Activated CD4-positive, CD25-positive, alpha-beta regulatory T cell treated with anti-CD3 and anti-CD28 coated beads, Interleukin-2, amount 50 U/mL, for 24 hours (primary cell): Measurements from ENCODE around the gene CTSW.
"Not testable (repeated sequence)": the region's sequence is repeated elsewhere in the genome, so short reads cannot be mapped to it uniquely, and the experiment has no call there.

Experiments used
- ATAC-seq, 2 donors: fragments of 150-1000 bp; cut with Tn5 transposase; one replicate each; pipeline ENCODE4 v1.10.0; 2021; ENCODE audit warnings: mild to moderate bottlenecking in 1 of 2, moderate library complexity in 1 of 2

The CTSW gene, protein sequence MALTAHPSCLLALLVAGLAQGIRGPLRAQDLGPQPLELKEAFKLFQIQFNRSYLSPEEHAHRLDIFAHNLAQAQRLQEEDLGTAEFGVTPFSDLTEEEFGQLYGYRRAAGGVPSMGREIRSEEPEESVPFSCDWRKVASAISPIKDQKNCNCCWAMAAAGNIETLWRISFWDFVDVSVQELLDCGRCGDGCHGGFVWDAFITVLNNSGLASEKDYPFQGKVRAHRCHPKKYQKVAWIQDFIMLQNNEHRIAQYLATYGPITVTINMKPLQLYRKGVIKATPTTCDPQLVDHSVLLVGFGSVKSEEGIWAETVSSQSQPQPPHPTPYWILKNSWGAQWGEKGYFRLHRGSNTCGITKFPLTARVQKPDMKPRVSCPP

DNA sequence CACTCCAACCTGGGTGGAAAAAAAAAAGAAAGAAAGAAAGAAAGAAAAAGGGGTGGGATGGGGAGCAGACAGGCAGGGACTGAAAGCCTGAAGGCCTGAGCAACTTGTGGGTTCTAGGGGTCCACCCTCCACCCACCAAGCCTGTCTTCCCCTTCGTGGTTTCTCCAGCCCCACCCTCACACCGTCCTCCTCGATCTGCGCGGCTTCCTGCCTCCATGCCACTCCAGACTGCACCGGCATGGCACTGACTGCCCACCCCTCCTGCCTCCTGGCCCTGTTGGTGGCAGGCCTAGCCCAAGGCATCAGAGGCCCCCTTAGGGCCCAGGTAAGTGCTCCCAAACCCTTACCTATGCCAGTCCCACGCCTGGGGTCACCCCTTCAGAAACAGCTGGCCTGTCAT is at the start of gene CTSW:
Gene CTSW, plus strand, starts transcription at position 221 of the 400 bp plus-strand sequence. Its CDS starts 18 bp downstream, at position 239.
- peak; percentile 40 to 55 for ATAC-seq

DNA sequence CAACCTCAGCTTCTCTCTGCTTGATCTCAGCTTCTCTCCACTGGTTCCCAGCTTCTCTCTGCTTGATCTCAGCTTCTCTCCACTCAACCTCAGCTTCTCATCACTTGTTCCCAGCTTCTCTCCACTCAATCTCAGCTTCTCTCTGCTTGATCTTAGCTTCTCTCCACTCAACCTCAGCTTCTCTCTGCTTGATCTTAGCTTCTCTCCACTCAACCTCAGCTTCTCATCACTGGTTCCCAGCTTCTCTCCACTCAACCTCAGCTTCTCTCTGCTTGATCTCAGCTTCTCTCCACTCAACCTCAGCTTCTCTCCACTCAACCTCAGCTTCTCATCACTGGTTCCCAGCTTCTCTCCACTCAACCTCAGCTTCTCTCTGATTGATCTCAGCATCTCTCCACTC is 47.4 kb upstream of the CTSW start:
- not testable (repeated sequence) for ATAC-seq

GRCh38 chr11:65833297-65834030 is 46.2 kb upstream of the CTSW start, which contains the start of gene SNX32:
TSS of gene SNX32 (plus strand) at chr11:65833963. CDS start at chr11:65834066, 103 bp downstream.
- peak; percentile 99 to 100 for ATAC-seq

DNA sequence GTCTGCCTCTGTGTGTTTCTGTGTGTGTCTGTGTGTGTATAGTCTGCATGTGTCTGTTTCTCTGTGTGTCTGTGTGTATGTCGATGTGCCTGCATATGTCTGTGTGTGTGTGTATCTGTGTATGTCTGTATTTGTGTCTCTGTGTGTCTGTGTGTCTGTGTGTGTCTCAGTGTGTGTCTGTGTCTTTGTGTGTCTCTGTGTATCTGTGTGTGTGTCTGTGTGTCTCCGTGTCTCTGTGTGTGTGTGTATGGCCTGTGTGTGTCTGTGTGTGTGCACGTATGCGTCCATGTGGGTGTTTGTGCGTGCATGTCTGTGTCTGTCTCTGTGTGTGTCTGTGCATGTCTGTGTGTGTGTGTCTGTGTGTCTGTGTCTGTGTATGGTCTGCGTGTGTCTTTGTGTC is 45.4 kb upstream of the CTSW start:
- ATAC-seq: no peak

DNA sequence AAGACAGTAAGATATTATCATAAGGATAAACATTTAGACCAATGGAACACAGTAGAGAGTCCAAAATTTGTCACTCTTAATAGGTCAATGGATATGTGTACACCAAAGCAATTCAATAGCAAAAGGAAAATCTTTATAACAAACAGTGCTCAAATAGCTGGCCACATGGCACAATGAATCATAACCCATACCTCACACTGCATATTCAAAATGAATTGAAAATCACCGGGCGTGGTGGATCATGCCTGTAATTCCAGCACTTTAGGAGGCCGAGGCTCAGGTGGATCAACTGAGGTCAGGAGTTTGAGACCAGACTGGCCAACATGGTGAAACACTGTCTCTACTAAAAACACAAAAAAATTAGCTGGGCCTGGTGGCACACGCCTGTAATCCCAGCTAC is 37.5 kb upstream of the CTSW start:
- no peak for ATAC-seq

- ATAC-seq: no peak
Observed at GRCh38 chr11:65843811-65844210, 35.8 kb upstream of the CTSW start.

DNA sequence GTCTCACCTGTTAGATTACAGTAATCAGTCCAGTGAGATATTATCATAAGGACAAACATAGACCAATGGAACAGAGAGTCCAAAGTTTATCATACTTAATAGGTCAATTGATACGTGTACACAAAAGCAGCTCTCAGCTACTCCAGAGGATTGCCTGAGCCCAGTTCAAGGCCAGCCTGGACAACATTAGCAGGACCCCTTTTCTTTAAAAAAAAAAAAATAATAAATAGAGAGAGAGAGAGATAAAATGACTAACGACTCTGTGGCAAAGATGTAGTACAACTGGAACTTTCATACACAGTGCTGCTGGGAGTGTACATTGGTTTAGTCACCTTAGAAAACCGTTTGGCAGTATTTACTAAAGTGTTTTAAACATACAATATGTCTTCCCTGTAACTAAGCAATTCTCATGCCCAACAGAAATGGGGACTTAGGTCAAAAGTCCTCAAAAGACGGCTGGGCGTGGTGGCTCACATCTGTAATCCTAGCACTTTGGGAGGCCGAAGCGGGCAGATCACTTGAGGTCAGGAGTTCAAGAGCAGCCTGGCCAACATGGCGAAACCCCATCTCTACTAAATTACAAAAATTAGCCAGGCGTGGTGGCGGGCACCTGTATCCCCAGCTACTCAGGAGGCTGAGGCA is 35.3 kb upstream of the CTSW start:
- ATAC-seq: no peak

DNA sequence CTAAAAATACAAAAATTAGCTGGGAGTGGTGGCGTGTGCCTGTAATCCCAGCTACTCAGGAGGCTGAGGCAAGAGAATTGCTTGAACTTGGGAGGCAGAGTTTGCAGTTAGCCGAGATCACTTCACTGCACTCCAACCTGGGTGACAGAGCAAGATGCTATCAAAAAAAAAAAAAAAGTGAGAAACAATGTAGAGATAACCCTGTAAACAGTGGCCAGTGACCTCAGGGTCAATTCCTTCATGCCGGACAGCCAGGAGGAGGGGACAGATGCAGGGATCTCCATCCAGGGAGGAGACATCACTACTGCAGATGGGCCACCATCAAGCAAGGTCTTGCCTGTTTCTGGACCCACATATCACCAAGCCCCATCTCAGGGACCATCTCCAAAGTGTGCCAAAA is 31.9 kb upstream of the CTSW start:
- ATAC-seq: no peak

DNA sequence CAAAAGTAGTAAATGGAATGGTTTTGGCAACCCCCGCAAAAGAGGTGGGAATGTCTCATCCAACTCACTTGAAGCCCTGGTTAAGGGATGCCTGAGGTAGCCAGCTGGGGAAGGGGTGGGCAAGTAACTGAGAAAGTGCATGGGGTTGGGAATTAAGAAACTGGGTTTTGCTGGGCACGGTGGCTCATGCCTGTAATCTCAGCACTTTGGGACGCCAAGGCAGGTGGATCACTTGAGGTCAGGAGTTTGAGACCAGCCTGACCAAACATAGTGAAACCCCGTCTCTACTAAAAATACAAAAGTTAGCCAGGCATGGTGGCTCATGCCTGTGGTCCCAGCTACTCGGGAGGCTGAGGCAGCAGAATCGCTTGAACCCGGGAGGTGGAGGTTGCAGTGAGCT is 30.9 kb upstream of the CTSW start:
- ATAC-seq: not testable (repeated sequence)

GRCh38 chr11:65849366-65849765 is 30.3 kb upstream of the CTSW start:
- no peak for ATAC-seq

DNA sequence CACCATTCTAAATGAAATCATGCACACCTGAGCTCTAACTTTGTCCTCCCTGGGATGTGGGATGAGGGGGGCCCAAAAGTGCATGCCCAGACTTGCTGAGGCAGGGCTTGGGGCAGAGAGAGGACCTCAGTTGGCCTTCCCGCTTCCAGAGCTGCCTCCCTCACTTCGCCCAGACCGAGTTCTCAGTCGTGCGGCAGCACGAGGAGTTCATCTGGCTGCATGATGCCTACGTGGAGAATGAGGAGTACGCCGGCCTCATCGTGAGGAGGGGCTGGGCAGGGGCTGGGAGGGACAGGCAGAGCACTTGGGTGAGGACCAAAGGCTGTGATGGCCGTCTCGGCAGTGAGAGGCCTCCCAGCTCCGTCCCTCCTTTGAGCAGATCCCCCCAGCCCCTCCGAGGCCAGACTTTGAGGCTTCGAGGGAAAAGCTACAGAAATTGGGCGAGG is 29.8 kb upstream of the CTSW start:
- ATAC-seq: no peak

- no peak for ATAC-seq
Observed at GRCh38 chr11:65850217-65851082, 29.2 kb upstream of the CTSW start.

DNA sequence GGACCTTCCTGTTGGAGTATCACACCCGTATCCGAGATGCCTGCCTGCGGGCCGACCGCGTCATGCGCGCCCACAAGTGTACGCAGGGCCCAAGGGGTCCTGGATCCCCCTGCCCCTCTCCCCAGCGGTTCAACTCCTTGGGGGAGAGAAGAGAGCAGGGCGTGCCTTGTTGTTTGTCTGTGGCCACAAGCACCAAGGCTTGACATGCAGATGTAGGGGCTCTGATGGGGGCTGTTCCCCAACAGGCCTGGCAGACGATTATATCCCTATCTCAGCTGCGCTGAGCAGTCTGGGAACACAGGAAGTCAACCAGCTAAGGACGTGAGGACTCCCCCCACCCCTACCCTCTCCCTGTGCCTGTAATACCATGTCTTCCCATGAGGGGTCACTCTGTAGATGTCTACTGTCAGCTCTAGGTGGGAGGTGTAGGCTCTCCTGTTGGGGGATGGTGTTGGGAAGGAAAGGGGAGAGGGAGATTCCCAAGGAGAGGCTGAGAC is 28.5 kb upstream of the CTSW start:
- peak in 1 of 2 donors; percentile 25 for ATAC-seq

- no peak for ATAC-seq
Observed at GRCh38 chr11:65851811-65852507, 27.7 kb upstream of the CTSW start.

DNA sequence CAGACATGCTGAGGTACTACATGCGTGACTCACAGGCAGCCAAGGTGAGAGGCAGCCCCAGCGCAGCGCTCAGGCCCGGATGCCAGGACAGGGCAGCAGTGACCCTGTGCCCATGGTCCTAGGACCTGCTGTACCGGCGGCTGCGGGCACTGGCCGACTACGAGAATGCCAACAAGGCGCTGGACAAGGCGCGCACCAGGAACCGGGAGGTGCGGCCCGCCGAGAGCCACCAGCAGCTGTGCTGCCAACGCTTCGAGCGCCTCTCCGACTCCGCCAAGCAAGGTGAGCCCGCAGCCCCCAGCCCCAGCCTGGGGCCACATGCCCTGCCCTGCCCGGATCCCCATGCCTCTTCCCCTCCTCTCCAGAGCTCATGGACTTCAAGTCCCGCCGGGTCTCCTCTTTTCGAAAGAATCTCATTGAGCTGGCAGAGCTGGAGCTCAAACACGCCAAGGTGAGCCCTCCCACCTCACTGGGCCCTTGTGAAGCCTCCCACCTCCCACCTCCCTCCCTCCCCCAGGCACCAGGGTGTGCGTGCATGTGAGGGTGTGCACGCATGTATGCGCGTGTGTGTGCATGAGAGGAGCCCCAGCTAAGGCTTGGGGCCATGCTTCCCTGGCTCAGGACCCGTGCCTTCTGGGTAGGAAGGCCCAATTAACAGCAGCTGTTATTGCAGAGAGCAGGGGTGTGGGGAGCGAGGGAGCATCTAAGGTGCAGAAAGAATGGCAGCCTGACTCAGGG is 27.0 kb upstream of the CTSW start:
- ATAC-seq: no peak

- no peak for ATAC-seq
Observed at GRCh38 chr11:65853246-65853979, 26.2 kb upstream of the CTSW start.

- ATAC-seq: no peak
Observed at GRCh38 chr11:65854161-65854592, 25.5 kb upstream of the CTSW start.

DNA sequence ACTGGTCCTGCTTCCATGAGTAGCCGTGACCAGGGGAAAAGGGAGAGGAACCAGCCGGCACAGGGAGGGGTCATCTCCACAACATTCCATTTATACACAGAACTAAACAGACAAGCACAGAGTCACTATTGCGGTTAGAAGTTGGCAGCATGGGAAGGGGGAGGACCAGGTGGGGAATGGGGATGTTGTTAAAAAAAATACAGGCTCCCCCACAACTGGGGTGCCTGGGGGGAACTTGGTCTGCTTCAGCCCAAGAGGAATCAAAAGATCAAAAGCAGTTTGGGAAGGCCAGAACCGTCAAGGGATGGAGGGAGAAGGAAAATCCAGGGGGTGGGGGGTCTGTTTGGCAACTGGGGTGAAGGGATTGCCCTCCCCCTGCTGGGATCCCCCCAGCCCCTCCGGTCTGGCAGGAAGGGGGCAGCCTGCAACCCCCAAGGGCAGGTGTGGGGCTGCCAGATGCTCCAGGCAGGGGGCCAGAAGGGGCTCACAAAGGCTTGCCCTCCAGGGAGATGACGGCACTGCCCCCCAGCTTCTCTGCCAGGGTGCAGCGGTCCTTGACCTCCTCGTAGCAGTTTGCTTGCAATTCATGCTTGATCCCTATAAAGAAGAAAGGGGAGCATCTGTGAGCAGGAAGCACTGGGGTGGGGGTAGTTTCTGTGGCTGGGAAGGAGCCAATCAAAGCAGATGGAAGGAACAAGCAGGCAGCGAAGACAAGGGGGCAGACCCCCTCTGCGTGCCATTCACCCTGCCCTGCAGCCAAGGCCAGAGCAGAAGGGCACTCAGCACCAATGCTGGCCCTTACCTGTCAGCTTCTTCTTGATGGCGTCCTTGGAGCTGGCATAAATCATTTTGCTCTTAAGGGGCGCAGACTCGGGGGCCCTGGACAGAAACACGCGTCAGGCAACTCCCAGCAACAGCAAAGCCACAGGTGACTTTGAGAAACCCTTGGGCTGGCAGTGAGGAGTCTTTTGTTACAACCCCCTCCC is 24.5 kb upstream of the CTSW start:
- ATAC-seq: no peak

DNA sequence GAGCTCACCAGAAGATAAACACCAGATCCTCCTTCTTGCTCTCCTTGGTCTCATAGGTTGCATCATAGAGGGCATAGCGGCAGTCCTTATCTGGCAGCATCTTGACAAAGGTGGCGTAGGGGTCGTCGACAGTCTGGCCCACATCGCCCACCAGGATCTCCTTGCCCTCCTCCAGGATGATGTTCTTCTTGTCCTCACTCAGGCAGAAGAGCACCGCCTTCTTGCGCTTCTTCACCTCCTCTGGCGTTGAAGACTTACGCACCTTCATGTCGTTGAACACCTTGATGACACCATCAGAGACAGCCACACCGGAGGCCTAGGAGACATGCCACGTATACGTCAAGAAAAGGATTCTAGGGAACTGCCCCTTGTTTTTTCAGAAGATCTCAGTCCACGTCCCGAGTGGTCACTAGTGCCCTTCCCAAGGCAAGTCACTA is 23.7 kb upstream of the CTSW start:
- no peak for ATAC-seq
